Transverse colon (tissue), 4 donors: ENCODE measurements around the gene B4GALNT2. TPM values are rescaled to one million over a fixed set of nuclear protein-coding genes. Genes with fewer than 3 reads are reported as not detected.
A peak's percentile ranks its signal among the peaks of the same experiment; 100 is the strongest.
"Not testable (repeated sequence)": the region's sequence is repeated elsewhere in the genome, so short reads cannot be mapped to it uniquely, and the experiment has no call there.

Experiments used
- DNase-seq: peaks from one replicate; pipeline ENCODE4 v3.0.0-alpha.2; 2019
- H3K27ac ChIP-seq, 4 donors: fragments of 200-600 bp; sonication (generic); 2 replicates each; pipeline ENCODE4 v1.5.1; 2016 to 2018; ENCODE audit warnings: inconsistent platforms in 4 of 4
- H3K27me3 ChIP-seq: fragments of 200-600 bp; sonication (generic); 2 replicates; pipeline ENCODE4 v1.5.1; 2017; ENCODE audit warnings: inconsistent platforms
- H3K36me3 ChIP-seq, 4 donors: fragments of 200-600 bp; sonication (generic); 2 replicates each; pipeline ENCODE4 v1.5.1; 2017 to 2019; ENCODE audit warnings: inconsistent platforms in 4 of 4
- H3K4me1 ChIP-seq, 4 donors: fragments of 200-600 bp; sonication (generic); 2 replicates each; pipeline ENCODE4 v1.5.1; 2017 to 2020; ENCODE audit warnings: inconsistent platforms in 4 of 4
- H3K4me3 ChIP-seq, 4 donors: fragments of 200-600 bp; sonication (generic); 1 replicate in 1 of 4; 2 replicates in 3 of 4; pipeline versions ENCODE4 v1.5.1 to v1.6.1; 2017 to 2019; ENCODE audit warnings: inconsistent platforms in 4 of 4
- H3K9me3 ChIP-seq, 2 donors: fragments of 200-600 bp; sonication (generic); 2 replicates each; pipeline ENCODE4 v1.5.1; 2017 to 2019; ENCODE audit warnings: inconsistent platforms in 2 of 2
- EP300 ChIP-seq: sonication (generic); formaldehyde crosslinking; IDR thresholded peaks from one replicate; pipeline ENCODE4 v1.6.1; 2017; ENCODE audit warnings: antibody characterized with exemption, low read depth
- POLR2A ChIP-seq: fragments of 450-650 bp; IDR thresholded peaks from one replicate; pipeline ENCODE4 v1.6.1; 2016; ENCODE audit warnings: antibody characterized with exemption, mild to moderate bottlenecking, moderate library complexity
- POLR2AphosphoS5 ChIP-seq, 3 donors: sonication (generic); formaldehyde crosslinking; IDR thresholded peaks; one replicate each; pipeline ENCODE4 v1.6.1; 2016; ENCODE audit warnings: antibody characterized with exemption in 3 of 3
- WGBS, 2 donors: methylation state at CpG; one replicate each; pipeline ENCODE4 v1.1.5; 2018; ENCODE audit warnings: low coverage in 1 of 2; 5-methylcytosine and 5-hydroxymethylcytosine counted together
- in situ Hi-C, 4 donors: fragments of 200-750 bp; cut with MboI; loops; one replicate each; pipeline versions ENCODE4 v1.15.0 to v1.15.1; 2017; ENCODE audit warnings: low sequenced_read_pairs in 3 of 4, low pct_ligation_motif_present in 1 of 4, low pct_unique_long_range_greater_than_20kb in 1 of 4
- intact Hi-C: fragments of 100-400 bp; cut with DNase I; formaldehyde crosslinking; loops from one replicate; pipeline ENCODE4 v1.15.1; 2023; ENCODE audit warnings: low total_unique reads
- total RNA-seq, 4 donors: library from RNA; depleted of rRNA; stranded (reverse); fragments of >200 nt; gene quantifications; one replicate each; pipeline ENCODE4 v1.1.0, GENCODE V29; 2016
- TF ChIP-seq, protein P1 (sequence below), 5 experiments: fragments of 200-600 bp in 3 of 5; fragments of 450-650 bp in 2 of 5; sonication (generic) in 3 of 5; IDR thresholded peaks; 1 replicate in 2 of 5; 2 replicates in 3 of 5; pipeline ENCODE4 v1.5.1; 2016 to 2017; ENCODE audit warnings: antibody characterized with exemption in 5 of 5, inconsistent platforms in 3 of 5, mild to moderate bottlenecking in 2 of 5, moderate library complexity in 1 of 5

Gene B4GALNT2
- total RNA-seq, 4 donors from 2014 or later = 19.8 to 75.9 (median 47.3) TPM

DNA sequence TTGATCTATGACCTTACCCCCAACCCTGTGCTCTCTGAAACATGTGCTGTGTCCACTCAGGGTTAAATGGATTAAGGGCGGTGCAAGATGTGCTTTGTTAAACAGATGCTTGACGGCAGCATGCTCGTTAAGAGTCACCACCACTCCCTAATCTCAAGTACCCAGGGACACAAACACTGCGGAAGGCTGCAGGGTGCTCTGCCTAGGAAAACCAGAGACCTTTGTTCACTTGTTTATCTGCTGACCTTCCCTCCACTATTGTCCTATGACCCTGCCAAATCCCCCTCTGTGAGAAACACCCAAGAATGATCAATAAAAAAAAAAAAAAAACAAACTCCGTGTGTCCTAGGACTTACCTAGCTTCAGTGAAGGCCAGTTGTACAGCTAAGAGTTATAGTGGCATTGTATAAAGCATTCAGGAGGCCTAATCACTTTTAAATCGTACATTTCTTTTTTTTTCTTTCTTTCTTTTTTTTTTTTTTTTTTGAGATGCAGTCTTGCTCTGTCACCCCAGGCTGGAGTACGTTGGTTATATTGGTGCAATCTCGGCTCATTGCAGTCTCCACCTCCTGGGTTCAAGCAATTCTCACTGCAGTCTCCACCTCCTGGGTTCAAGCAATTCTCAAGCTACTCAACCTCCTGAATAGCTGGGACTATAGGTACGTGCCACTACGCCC is 6.2 kb upstream of the B4GALNT2 start:
- TF ChIP-seq POLR2A = peak; percentile 47
- intact Hi-C loops, H3K36me3 ChIP-seq, in situ Hi-C loops, H3K9me3 ChIP-seq, H3K4me3 ChIP-seq: not testable (repeated sequence)
- WGBS, 2 donors = 33 to 59% methylated on average over 4 to 10 of the region's 10 CpGs
- H3K27ac ChIP-seq = peak overlapping the region; percentile 66 to 75 (median 74)
- DNase-seq = peak; percentile 63
- peaks cover 0 to 31% (median 7%) of the 10 kb centered on the region in 4 donors for H3K4me1 ChIP-seq
- H3K27me3 ChIP-seq = peaks cover 14% of the 10 kb centered on the region

DNA sequence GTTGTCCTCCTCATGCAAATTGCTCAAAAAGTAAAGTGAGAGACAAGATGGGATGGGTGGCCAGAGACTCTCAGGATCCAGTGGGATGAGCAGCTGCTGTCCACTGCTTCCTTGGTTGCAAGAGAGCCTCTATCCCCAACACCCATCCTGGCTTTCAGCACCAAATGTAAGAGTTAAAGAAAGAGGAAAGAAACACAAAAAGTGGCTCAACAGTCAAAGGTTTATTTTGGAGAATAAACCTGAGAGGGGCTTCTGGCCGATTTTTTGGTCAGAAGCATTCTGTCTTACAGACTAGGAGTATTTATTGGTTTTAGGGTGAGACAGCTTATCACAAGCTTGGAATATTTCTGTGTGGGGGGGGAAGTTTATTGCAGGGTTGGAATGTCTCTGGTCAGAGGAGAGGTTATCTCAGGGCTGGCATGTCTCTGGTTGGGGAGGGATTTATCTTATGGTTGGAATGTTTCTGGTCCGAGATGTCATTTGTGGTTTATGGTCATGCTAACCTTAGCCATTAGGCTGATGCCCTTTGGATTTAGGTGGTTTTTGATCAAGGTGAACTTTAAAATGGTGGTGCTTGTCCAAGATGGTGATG is 3.1 kb upstream of the B4GALNT2 start:
- H3K9me3 ChIP-seq, H3K27ac ChIP-seq, H3K36me3 ChIP-seq, intact Hi-C loops, H3K4me3 ChIP-seq, DNase-seq, in situ Hi-C loops: not testable (repeated sequence)
- Histone ChIP-seq H3K27me3 (peaks cover 42% of the 10 kb centered on the region), H3K4me1 (peaks cover 0 to 25% (median 10%) of the 10 kb centered on the region in 4 donors)
- 63 to 85% methylated on average over 1 to 2 of the region's 2 CpGs for WGBS, 2 donors

DNA sequence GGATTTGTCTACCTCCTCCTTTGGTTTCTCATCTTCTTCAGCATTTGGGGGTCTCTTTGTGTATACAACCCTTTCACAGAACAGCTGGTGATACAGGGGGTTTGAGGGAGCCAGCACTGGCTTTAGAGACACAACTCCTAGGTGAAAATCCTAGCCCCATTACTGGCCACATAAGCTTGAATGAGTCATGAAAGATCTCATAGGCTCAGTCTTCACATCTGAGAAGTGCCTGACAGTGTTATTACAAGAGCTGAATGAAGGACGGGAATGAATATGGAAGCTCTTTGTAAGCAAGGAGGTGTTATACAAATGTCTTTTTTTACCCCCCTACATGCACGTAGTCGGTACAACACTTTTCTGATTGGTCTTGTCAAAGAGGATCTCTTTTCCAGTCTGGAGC is 1.7 kb upstream of the B4GALNT2 start:
- Histone ChIP-seq H3K9me3 (no peaks in the 10 kb centered on the region), H3K27me3 (peaks cover 45% of the 10 kb centered on the region), H3K4me3 (no peak overlapping the region), H3K36me3 (no peaks in the 10 kb centered on the region), H3K4me1 (peaks cover 0 to 25% (median 10%) of the 10 kb centered on the region in 4 donors), H3K27ac (peak overlapping the region in 1 of 4 donors; percentile 28)
- TF ChIP-seq EP300 (no peak), POLR2AphosphoS5 (IDR thresholded peaks at IDR 0.05) (no peak), POLR2A (no peak)
- TF ChIP-seq, protein P1, sequence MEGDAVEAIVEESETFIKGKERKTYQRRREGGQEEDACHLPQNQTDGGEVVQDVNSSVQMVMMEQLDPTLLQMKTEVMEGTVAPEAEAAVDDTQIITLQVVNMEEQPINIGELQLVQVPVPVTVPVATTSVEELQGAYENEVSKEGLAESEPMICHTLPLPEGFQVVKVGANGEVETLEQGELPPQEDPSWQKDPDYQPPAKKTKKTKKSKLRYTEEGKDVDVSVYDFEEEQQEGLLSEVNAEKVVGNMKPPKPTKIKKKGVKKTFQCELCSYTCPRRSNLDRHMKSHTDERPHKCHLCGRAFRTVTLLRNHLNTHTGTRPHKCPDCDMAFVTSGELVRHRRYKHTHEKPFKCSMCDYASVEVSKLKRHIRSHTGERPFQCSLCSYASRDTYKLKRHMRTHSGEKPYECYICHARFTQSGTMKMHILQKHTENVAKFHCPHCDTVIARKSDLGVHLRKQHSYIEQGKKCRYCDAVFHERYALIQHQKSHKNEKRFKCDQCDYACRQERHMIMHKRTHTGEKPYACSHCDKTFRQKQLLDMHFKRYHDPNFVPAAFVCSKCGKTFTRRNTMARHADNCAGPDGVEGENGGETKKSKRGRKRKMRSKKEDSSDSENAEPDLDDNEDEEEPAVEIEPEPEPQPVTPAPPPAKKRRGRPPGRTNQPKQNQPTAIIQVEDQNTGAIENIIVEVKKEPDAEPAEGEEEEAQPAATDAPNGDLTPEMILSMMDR (IDR thresholded peaks at IDR 0.05) = no peak
- intact Hi-C loops = no loop called here
- no peak for DNase-seq
- in situ Hi-C loops = no loop called here
- WGBS, 2 donors = 86 to 91% methylated on average over 3 of the region's 3 CpGs

DNA sequence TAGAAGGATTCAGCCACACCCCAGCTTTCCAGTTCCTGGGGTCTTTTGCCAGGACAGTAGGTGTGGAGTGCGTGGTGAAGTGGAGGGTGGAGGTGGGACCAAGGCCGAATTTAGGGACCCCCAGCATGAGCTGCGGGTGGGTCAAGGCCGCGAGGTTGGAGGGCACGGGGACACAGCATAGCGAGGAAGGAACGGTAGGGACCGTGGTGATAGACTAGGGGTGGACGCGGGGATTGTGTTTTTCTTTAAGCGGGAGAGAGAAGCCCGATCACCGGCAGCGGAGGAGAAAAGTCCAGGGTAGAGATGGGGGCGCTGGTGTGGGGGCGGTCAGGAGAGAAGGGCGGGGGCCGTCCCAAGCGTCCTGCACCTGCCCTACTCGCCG is 261 bp upstream of the B4GALNT2 start:
- DNase-seq = peak; percentile 21
- H3K9me3 ChIP-seq = no peaks in the 10 kb centered on the region
- peak overlapping the region; percentile 60 to 86 (median 73) for H3K27ac ChIP-seq
- peaks cover 0 to 19% (median 9%) of the 10 kb centered on the region in 4 donors for H3K4me1 ChIP-seq
- peak overlapping the region in 3 of 4 donors; percentile 46 to 53 (median 50) for H3K4me3 ChIP-seq
- peaks cover 54% of the 10 kb centered on the region for H3K27me3 ChIP-seq
- intact Hi-C loops = no loop called here
- H3K36me3 ChIP-seq = no peaks in the 10 kb centered on the region
- WGBS, 2 donors = 6% methylated on average over 22 of the region's 22 CpGs; no CpG with 5 or more reads in 1 of the 2 donors
- in situ Hi-C loops = no loop called here
- TF ChIP-seq POLR2AphosphoS5 (IDR thresholded peaks at IDR 0.05) (no peak), EP300 (no peak), POLR2A (no peak)
- TF ChIP-seq, protein P1 (IDR thresholded peaks at IDR 0.05) = no peak

DNA sequence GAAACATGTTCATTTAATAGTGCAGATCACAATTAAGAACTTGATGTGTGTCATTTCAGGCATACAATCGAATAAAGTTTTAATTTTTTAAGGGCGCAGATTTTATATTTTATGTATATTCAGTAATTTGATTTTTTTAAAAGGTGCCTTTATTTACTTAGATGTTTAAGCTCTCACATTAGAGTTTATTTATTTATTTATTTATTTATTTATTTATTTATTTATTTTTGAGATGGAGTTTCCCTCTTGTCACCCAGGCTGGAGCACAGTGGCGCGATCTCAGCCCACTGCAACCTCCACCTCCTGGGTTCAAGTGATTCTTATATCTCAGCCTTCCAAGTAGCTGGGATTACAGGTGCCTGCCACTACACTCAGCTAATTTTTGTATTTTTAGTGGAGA is 3.8 kb downstream of the B4GALNT2 start:
- 96 to 98% methylated on average over 4 of the region's 4 CpGs for WGBS, 2 donors
- Histone ChIP-seq H3K27ac (no peak overlapping the region), H3K4me3 (no peak overlapping the region), H3K9me3 (no peaks in the 10 kb centered on the region), H3K36me3 (peaks cover 0 to 2% (median 0%) of the 10 kb centered on the region in 4 donors), H3K4me1 (peaks cover 0 to 10% (median 4%) of the 10 kb centered on the region in 4 donors), H3K27me3 (peaks cover 49% of the 10 kb centered on the region)
- TF ChIP-seq POLR2AphosphoS5 (IDR thresholded peaks at IDR 0.05) = no peak
- TF ChIP-seq EP300 = no peak
- TF ChIP-seq POLR2A = no peak
- TF ChIP-seq, protein P1 (IDR thresholded peaks at IDR 0.05) = no peak
- in situ Hi-C loops = no loop called here
- DNase-seq = no peak
- intact Hi-C loops = no loop called here
